H1 (cell line): ENCODE data around the gene PPP2R2B. TPM values are rescaled to one million over a fixed set of nuclear protein-coding genes. Genes with fewer than 3 reads are reported as not detected.

Experiments
- CBX5 ChIP-seq: fragments of 300-800, 300-1000 bp; sonication (generic); IDR thresholded peaks from 2 replicates; pipeline ENCODE4 v1.7.1; 2016; ENCODE audit warnings: antibody characterized with exemption, low read length, low read depth
- CHD2 ChIP-seq: IDR thresholded peaks from 2 replicates; pipeline ENCODE4 v1.6.1; 2012; ENCODE audit warnings: low read length, improper control_type of control experiment
- CHD7 ChIP-seq: fragments of 300-600 bp; sonication (generic); IDR thresholded peaks from 2 replicates; pipeline ENCODE4 v1.7.1; 2012; ENCODE audit warnings: low read length, moderate library complexity, mild to moderate bottlenecking, inconsistent platforms; ENCODE audit not compliant: insufficient replicate concordance
- GABPA ChIP-seq: IDR thresholded peaks from 2 replicates; pipeline ENCODE4 v1.6.1; 2011; ENCODE audit warnings: mild to moderate bottlenecking, low read length, moderate library complexity, borderline replicate concordance; ENCODE audit not compliant: insufficient read depth
- KDM4A ChIP-seq: IDR thresholded peaks from one replicate; pipeline ENCODE4 v1.7.1; 2012; ENCODE audit warnings: low read depth, mild to moderate bottlenecking, moderate library complexity, low read length, inconsistent platforms; ENCODE audit not compliant: severe bottlenecking
- MAX ChIP-seq: IDR thresholded peaks from 2 replicates; pipeline ENCODE4 v1.6.1; 2012; ENCODE audit warnings: inconsistent platforms
- NANOG ChIP-seq: IDR thresholded peaks from 2 replicates; pipeline ENCODE4 v1.6.1; 2011; ENCODE audit warnings: low read length, low read depth, mild to moderate bottlenecking, inconsistent platforms; ENCODE audit not compliant: insufficient read depth, poor library complexity, severe bottlenecking
- PHF8 ChIP-seq: fragments of 200-600 bp; sonication (generic); conservative IDR thresholded peaks from 2 replicates; pipeline ENCODE4 v1.7.1; 2012; ENCODE audit warnings: low read depth, mild to moderate bottlenecking, inconsistent platforms, low read length, moderate library complexity
- RAD21 ChIP-seq, 2 experiments: IDR thresholded peaks in 1 of 2; conservative IDR thresholded peaks in 1 of 2; 2 replicates each; pipeline ENCODE4 v1.6.1; 2011; ENCODE audit warnings: low read depth in 2 of 2, low read length in 2 of 2, improper control_type of control experiment in 1 of 2, inconsistent platforms in 1 of 2, mild to moderate bottlenecking in 1 of 2, moderate library complexity in 1 of 2
- RFX5 ChIP-seq: IDR thresholded peaks from 2 replicates; pipeline ENCODE4 v1.6.1; 2011; ENCODE audit warnings: low read depth, low read length, improper control_type of control experiment, borderline replicate concordance
- SIRT6 ChIP-seq: IDR thresholded peaks from one replicate; pipeline ENCODE4 v1.7.1; 2012; ENCODE audit warnings: low read length, inconsistent platforms
- polyA plus RNA-seq, 7 experiments: library from polyadenylated mRNA; depleted of rRNA in 3 of 7; stranded (reverse) in 5 of 7; unstranded in 2 of 7; fragments of >200 nt in 5 of 7; fragments of 200-250 nt in 2 of 7; gene quantifications; 1 replicate in 5 of 7; 2 replicates in 1 of 7; 4 replicates in 1 of 7; pipeline versions ENCODE4 v1.2.1 to v1.2.3, GENCODE V29; 2011 to 2013; ENCODE audit warnings: missing spikeins in 2 of 7, mixed read lengths in 2 of 7
- total RNA-seq: library from RNA; stranded (reverse); fragmentation: NEBNext Ultra II Directional; extraction: Animal tissue kit (Norgen Biotek cat#: 25700); gene quantifications from 2 replicates; pipeline ENCODE4 v1.2.1, GENCODE V29; 2021

PPP2R2B gene
- total and polyA plus RNA-seq, 2 of the 8 experiments (the other 6 are each of a cell fraction or from before 2014, with no cell fraction given) = 21.1 to 37.1 TPM

- TF ChIP-seq CHD7 = no peak
- TF ChIP-seq NANOG = no peak
- no peak for TF ChIP-seq CBX5
- TF ChIP-seq RAD21 (IDR thresholded peaks at IDR 0.05 in 1 of 2, conservative IDR thresholded peaks at IDR 0.05 in 1 of 2; ENCODE audit: low read depth in 2 of 2, low read length in 2 of 2) = no peak
- no peak for TF ChIP-seq SIRT6
- TF ChIP-seq KDM4A = no peak
- TF ChIP-seq GABPA = no peak
- TF ChIP-seq MAX = no peak
- no peak for TF ChIP-seq CHD2
- TF ChIP-seq PHF8 = no peak
- TF ChIP-seq RFX5 = no peak
These were observed 196.9 kb downstream of the PPP2R2B start (continued) for GRCh38 chr5:146681585-146682105.
